ENCODE results near the gene HIPK2. TPM values are rescaled to one million over a fixed set of nuclear protein-coding genes. Genes with fewer than 3 reads are reported as not detected.

Gene HIPK2
- total RNA-seq, 2 donors from 2014 or later = 95.1 to 125 TPM

GRCh38 chr7:139820089-139820488, 42.3 kb upstream of the HIPK2 start:
- Histone ChIP-seq H3K9ac (ENCODE audit: extremely low read depth, low read length, poor library complexity, severe bottlenecking) (no peak overlapping the region), H3K27ac (ENCODE audit: low read depth, low read length) (no peak overlapping the region), H3K4me3 (ENCODE audit: low read length) (no peak overlapping the region), H3K36me3 (ENCODE audit: control insufficient read depth, insufficient read depth, low read length) (no peaks in the 10 kb centered on the region), H3K27me3 (ENCODE audit: control insufficient read depth, insufficient read depth, low read length, poor library complexity, severe bottlenecking) (peaks cover 7% of the 10 kb centered on the region), H3K9me3 (ENCODE audit: control insufficient read depth, low read length) (no peaks in the 10 kb centered on the region), H3K4me1 (ENCODE audit: control insufficient read depth, insufficient read depth, low read length) (no peaks in the 10 kb centered on the region)
- Mint-ChIP-seq H3K4me1 (no peaks in the 10 kb centered on the region), H3K27ac (no peak overlapping the region), H3K36me3 (ENCODE audit: low read depth) (no peaks in the 10 kb centered on the region), H3K27me3 (ENCODE audit: insufficient read depth) (peaks cover 9% of the 10 kb centered on the region), H3K9me3 (peaks cover 9% of the 10 kb centered on the region), H3K4me3 (no peak overlapping the region)
- DNase-seq = no peak
- TF ChIP-seq, protein P1, sequence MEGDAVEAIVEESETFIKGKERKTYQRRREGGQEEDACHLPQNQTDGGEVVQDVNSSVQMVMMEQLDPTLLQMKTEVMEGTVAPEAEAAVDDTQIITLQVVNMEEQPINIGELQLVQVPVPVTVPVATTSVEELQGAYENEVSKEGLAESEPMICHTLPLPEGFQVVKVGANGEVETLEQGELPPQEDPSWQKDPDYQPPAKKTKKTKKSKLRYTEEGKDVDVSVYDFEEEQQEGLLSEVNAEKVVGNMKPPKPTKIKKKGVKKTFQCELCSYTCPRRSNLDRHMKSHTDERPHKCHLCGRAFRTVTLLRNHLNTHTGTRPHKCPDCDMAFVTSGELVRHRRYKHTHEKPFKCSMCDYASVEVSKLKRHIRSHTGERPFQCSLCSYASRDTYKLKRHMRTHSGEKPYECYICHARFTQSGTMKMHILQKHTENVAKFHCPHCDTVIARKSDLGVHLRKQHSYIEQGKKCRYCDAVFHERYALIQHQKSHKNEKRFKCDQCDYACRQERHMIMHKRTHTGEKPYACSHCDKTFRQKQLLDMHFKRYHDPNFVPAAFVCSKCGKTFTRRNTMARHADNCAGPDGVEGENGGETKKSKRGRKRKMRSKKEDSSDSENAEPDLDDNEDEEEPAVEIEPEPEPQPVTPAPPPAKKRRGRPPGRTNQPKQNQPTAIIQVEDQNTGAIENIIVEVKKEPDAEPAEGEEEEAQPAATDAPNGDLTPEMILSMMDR (conservative IDR thresholded peaks at IDR 0.05) = no peak
- 93 to 96% methylated on average over 4 of the region's 4 CpGs for WGBS, 2 experiments (ENCODE audit: insufficient coverage in 1 of 2, insufficient read length in 1 of 2)

DNA sequence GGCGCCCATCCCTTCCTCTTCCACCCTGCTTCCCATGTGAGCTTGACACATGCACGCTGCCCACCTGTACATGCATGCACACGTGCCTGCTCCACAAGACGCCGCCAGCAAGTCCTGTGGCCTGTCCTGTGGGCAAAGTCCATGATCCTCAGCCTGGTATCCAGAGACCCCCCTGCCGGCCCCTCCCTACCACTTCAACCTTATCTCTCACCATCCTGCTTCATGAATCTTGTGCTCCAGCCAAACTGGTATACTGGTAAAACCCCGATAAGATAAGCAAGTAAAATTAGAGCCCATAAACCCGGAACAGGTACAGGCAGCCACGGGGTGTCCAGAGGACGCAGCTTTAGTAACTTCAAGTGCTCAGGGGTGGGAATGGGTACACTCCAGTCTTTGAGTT, 39.5 kb upstream of the HIPK2 start:
- Mint-ChIP-seq H3K9me3 (peaks cover 9% of the 10 kb centered on the region), H3K27ac (no peak overlapping the region), H3K4me1 (no peaks in the 10 kb centered on the region), H3K36me3 (ENCODE audit: low read depth) (no peaks in the 10 kb centered on the region), H3K4me3 (no peak overlapping the region), H3K27me3 (ENCODE audit: insufficient read depth) (peaks cover 12% of the 10 kb centered on the region)
- H3K4me1 ChIP-seq (ENCODE audit: control insufficient read depth, insufficient read depth, low read length) = no peaks in the 10 kb centered on the region
- TF ChIP-seq, protein P1 (conservative IDR thresholded peaks at IDR 0.05) = no peak
- 94 to 96% methylated on average over 4 to 10 of the region's 10 CpGs for WGBS, 2 experiments (ENCODE audit: insufficient coverage in 1 of 2, insufficient read length in 1 of 2)
- no peak overlapping the region for H3K27ac ChIP-seq (ENCODE audit: low read depth, low read length)
- H3K27me3 ChIP-seq (ENCODE audit: control insufficient read depth, insufficient read depth, low read length, poor library complexity, severe bottlenecking) = no peaks in the 10 kb centered on the region
- H3K9ac ChIP-seq (ENCODE audit: extremely low read depth, low read length, poor library complexity, severe bottlenecking) = no peak overlapping the region
- no peak overlapping the region for H3K4me3 ChIP-seq (ENCODE audit: low read length)
- no peaks in the 10 kb centered on the region for H3K9me3 ChIP-seq (ENCODE audit: control insufficient read depth, low read length)
- no peak for DNase-seq
- no peaks in the 10 kb centered on the region for H3K36me3 ChIP-seq (ENCODE audit: control insufficient read depth, insufficient read depth, low read length)

DNA sequence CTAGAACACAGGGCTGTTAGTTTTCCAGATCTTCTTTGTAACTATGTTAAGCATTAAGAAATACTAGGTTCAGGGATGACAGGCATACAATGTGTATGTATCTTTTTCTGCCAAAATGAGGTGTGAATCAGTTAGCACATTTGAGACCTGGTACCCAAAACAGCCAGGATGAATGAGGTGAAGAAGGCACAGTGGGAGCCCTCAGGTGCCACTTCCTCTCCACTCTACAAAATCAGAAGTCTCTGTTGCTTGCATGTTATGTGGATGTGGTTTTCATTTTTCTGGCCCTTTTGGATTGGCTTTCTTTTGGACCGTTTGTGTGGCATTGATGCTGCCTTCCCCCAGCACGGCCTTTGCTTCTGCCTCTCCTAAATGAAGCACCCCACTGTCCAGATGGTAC, 35.9 kb upstream of the HIPK2 start:
- H3K4me3 Mint-ChIP-seq = no peak overlapping the region
- Histone ChIP-seq H3K27ac (ENCODE audit: low read depth, low read length) (no peak overlapping the region), H3K27me3 (ENCODE audit: control insufficient read depth, insufficient read depth, low read length, poor library complexity, severe bottlenecking) (no peaks in the 10 kb centered on the region), H3K36me3 (ENCODE audit: control insufficient read depth, insufficient read depth, low read length) (no peaks in the 10 kb centered on the region), H3K9ac (ENCODE audit: extremely low read depth, low read length, poor library complexity, severe bottlenecking) (no peak overlapping the region), H3K4me1 (ENCODE audit: control insufficient read depth, insufficient read depth, low read length) (no peaks in the 10 kb centered on the region), H3K4me3 (ENCODE audit: low read length) (no peak overlapping the region), H3K9me3 (ENCODE audit: control insufficient read depth, low read length) (no peaks in the 10 kb centered on the region)
- peaks cover 9% of the 10 kb centered on the region for H3K9me3 Mint-ChIP-seq
- no peak for DNase-seq
- no peaks in the 10 kb centered on the region for H3K4me1 Mint-ChIP-seq
- H3K36me3 Mint-ChIP-seq (ENCODE audit: low read depth) = no peaks in the 10 kb centered on the region
- no peak overlapping the region for H3K27ac Mint-ChIP-seq
- TF ChIP-seq, protein P1 (conservative IDR thresholded peaks at IDR 0.05) = no peak
- peaks cover 12% of the 10 kb centered on the region for H3K27me3 Mint-ChIP-seq (ENCODE audit: insufficient read depth)
- 81% methylated on average over 2 of the region's 2 CpGs; no CpG with 5 or more reads in 1 of the 2 experiments for WGBS, 2 experiments (ENCODE audit: insufficient coverage in 1 of 2, insufficient read length in 1 of 2)
